22Rv1 (cell line): Measurements from ENCODE around the gene CARS1.

ENCODE experiments used
- ZFX ChIP-seq: fragments of 450-650 bp; IDR thresholded peaks from 2 replicates; pipeline ENCODE4 v1.6.1; 2017; ENCODE audit warnings: antibody characterized with exemption, borderline replicate concordance
- TF ChIP-seq, protein P1 (sequence below): fragments of 450-650 bp; IDR thresholded peaks from 2 replicates; pipeline ENCODE4 v1.5.1; 2017; ENCODE audit warnings: mild to moderate bottlenecking

DNA sequence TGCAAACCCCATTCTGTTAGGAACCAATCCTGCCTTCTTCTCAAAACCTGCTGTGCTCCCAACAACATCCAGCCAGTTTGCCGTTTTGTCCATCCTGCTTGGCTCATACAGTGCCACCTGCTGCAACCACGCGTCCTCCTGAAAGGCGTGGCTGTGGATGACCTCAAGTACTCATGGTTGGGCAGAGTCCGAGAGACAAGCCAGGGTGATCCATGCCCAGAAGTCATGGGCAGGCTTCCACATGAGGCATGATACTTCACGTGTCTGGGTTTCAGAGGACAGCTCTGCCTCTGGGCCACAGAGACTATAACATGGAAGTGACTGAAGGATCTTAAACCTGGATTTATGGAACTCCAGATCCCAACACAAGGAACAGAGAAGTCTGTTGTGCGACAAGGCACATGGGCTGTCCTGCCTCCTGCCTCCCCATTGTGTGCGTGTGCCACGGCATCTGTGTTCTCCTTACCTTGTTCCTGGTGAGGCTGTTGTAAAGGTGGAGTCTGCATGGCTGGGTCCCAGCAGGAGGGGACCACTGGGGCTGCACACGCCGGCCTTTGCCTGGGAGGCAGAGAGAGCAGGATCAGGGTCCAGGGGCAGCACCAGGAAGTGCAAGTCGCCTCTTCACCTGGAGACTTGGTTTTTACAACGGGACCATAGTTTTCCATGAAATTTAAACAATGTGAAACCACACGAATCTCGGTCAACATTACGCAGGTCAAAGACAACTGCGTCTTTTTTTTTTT lies 15.4 kb downstream of the CARS1 start:
- TF ChIP-seq ZFX = no peak
- TF ChIP-seq, protein P1, sequence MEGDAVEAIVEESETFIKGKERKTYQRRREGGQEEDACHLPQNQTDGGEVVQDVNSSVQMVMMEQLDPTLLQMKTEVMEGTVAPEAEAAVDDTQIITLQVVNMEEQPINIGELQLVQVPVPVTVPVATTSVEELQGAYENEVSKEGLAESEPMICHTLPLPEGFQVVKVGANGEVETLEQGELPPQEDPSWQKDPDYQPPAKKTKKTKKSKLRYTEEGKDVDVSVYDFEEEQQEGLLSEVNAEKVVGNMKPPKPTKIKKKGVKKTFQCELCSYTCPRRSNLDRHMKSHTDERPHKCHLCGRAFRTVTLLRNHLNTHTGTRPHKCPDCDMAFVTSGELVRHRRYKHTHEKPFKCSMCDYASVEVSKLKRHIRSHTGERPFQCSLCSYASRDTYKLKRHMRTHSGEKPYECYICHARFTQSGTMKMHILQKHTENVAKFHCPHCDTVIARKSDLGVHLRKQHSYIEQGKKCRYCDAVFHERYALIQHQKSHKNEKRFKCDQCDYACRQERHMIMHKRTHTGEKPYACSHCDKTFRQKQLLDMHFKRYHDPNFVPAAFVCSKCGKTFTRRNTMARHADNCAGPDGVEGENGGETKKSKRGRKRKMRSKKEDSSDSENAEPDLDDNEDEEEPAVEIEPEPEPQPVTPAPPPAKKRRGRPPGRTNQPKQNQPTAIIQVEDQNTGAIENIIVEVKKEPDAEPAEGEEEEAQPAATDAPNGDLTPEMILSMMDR = no peak
